K562 (cell line): ENCODE measurements around the gene HOXC5. TPM values are rescaled to one million over a fixed set of nuclear protein-coding genes. Genes with fewer than 3 reads are reported as not detected.
A peak's percentile ranks its signal among the peaks of the same experiment; 100 is the strongest.

Experiments
- EGR1 ChIP-seq: fragments of 450-650 bp; conservative IDR thresholded peaks from 2 replicates; pipeline ENCODE4 v1.6.1; 2017; ENCODE audit warnings: mild to moderate bottlenecking
- HNRNPK ChIP-seq: fragments of 200-400 bp; formaldehyde crosslinking; IDR thresholded peaks from one replicate; pipeline ENCODE4 v1.6.1; 2018; ENCODE audit warnings: mild to moderate bottlenecking, low read depth, low read length; ENCODE audit not compliant: poor library complexity, severe bottlenecking
- HNRNPL ChIP-seq: fragments of 200-400 bp; formaldehyde crosslinking; IDR thresholded peaks from 2 replicates; pipeline ENCODE4 v1.6.1; 2017; ENCODE audit warnings: low read depth, mild to moderate bottlenecking, low read length
- KHSRP ChIP-seq: fragments of 450-650 bp; IDR thresholded peaks from 2 replicates; pipeline ENCODE4 v1.6.1; 2017
- KLF10 ChIP-seq: fragments of 250-450 bp; sonication (Bioruptor Pico); IDR thresholded peaks from 2 replicates; pipeline ENCODE4 v1.6.1; 2021; ENCODE audit warnings: matching md5 sums
- NFRKB ChIP-seq: fragments of 450-650 bp; IDR thresholded peaks from 2 replicates; pipeline ENCODE4 v1.6.1; 2016; ENCODE audit warnings: low read depth
- NR0B1 ChIP-seq: fragments of 450-650 bp; IDR thresholded peaks from one replicate; pipeline ENCODE4 v1.6.1; 2018; ENCODE audit warnings: mild to moderate bottlenecking, moderate library complexity; ENCODE audit not compliant: partially characterized antibody
- PPARD ChIP-seq: fragments of 250-450 bp; sonication (Bioruptor Pico); IDR thresholded peaks from 2 replicates; pipeline ENCODE4 v1.8.0; 2022; ENCODE audit warnings: inconsistent platforms, mild to moderate bottlenecking, moderate library complexity
- REST ChIP-seq, 2 experiments: fragments of 450-650 bp; formaldehyde crosslinking in 1 of 2; IDR thresholded peaks; 2 replicates each; pipeline versions ENCODE4 v1.4.0 to v1.6.1; 2014 to 2020; ENCODE audit warnings: mild to moderate bottlenecking in 2 of 2, borderline replicate concordance in 1 of 2, low read depth in 1 of 2
- RUNX1 ChIP-seq: sonication (generic); IDR thresholded peaks from 2 replicates; pipeline ENCODE4 v1.6.1; 2016; ENCODE audit warnings: antibody characterized with exemption, low read depth
- TAL1 ChIP-seq: fragments of 450-650 bp; IDR thresholded peaks from 2 replicates; pipeline ENCODE4 v1.6.1; 2016; ENCODE audit warnings: mild to moderate bottlenecking
- USF1 ChIP-seq: sonication (generic); formaldehyde crosslinking; IDR thresholded peaks from 2 replicates; pipeline ENCODE4 v1.9.0; 2022; ENCODE audit warnings: mild to moderate bottlenecking, missing genetic modification reagents
- ZNF124 ChIP-seq: sonication (generic); formaldehyde crosslinking; IDR thresholded peaks from 2 replicates; pipeline ENCODE4 v1.8.1; 2022; ENCODE audit warnings: missing genetic modification reagents
- ZNF395 ChIP-seq: fragments of 200-800 bp; sonication (Bioruptor generic); IDR thresholded peaks from 2 replicates; pipeline ENCODE4 v1.6.1; 2017; ENCODE audit warnings: missing genetic modification characterization, missing compliant biosample characterization
- ZNF764 ChIP-seq: fragments of 250-450 bp; sonication (Bioruptor Pico); IDR thresholded peaks from 2 replicates; pipeline ENCODE4 v1.4.0; 2020; ENCODE audit warnings: low read depth, mild to moderate bottlenecking, moderate library complexity
- ZNF79 ChIP-seq: fragments of 250-450 bp; sonication (Bioruptor Pico); IDR thresholded peaks from 2 replicates; pipeline ENCODE4 v1.4.0; 2020; ENCODE audit warnings: low read depth, mild to moderate bottlenecking, moderate library complexity
- polyA plus RNA-seq, 8 experiments: library from polyadenylated mRNA; depleted of rRNA in 4 of 8; stranded (reverse) in 5 of 8; unstranded in 3 of 8; fragments of >200 nt; fragmentation: Nextera tagmentation in 2 of 8; fragmentation: Illumina TruSeq in 1 of 8; extraction: Ambion mirVana in 2 of 8; extraction: Trizol in 1 of 8; gene quantifications; 2 replicates each; pipeline versions ENCODE4 v1.2.1 to v1.2.3, GENCODE V29; 2011 to 2014; ENCODE audit warnings: inconsistent platforms in 1 of 8, missing spikeins in 1 of 8
- total RNA-seq, 7 experiments: library from RNA; depleted of rRNA in 6 of 7; stranded (reverse); fragments of >200 nt in 6 of 7; fragmentation: Illumina TruSeq in 2 of 7; extraction: Trizol in 2 of 7; gene quantifications; 2 replicates each; pipeline versions ENCODE4 v1.2.1 to v1.2.3, GENCODE V29; 2011 to 2021; ENCODE audit warnings: low replicate concordance in 1 of 7

Gene HOXC5
- total and polyA plus RNA-seq, 9 of the 15 experiments (the other 6 are each of a cell fraction or from before 2014, with no cell fraction given), result 0.10 to 0.44 (median 0.18) TPM; not detected in 4

- TF ChIP-seq NFRKB (no peak), USF1 (no peak), EGR1 (peak; percentile 63), ZNF764 (CRISPR knock-in tag) (no peak), PPARD (CRISPR knock-in tag) (no peak), RUNX1 (no peak), KHSRP (no peak), NR0B1 (no peak), KLF10 (no peak), REST (IDR thresholded peaks at IDR 0.05; ENCODE audit: borderline replicate concordance) (no peak), REST (CRISPR knock-in tag; IDR thresholded peaks at IDR 0.05; ENCODE audit: low read depth) (no peak), ZNF124 (CRISPR knock-in tag) (no peak), ZNF79 (CRISPR knock-in tag) (no peak), HNRNPK (no peak), TAL1 (no peak), HNRNPL (no peak), ZNF395 (CRISPR knock-in tag) (no peak)
Measured at GRCh38 chr12:53994264-53995001, 38.4 kb upstream of the HOXC5 start (continued).
